Left lobe of liver (tissue), 2 donors: ENCODE data around the gene PAX9. TPM values are rescaled to one million over a fixed set of nuclear protein-coding genes. Genes with fewer than 3 reads are reported as not detected.
"Not testable (repeated sequence)": the region's sequence is repeated elsewhere in the genome, so short reads cannot be mapped to it uniquely, and the experiment has no call there.

ENCODE experiments used
- ATAC-seq: fragments of 200-7000 bp; cut with Tn5 transposase; one replicate; pipeline ENCODE4 v1.9.1; 2020; ENCODE audit warnings: mild to moderate bottlenecking, moderate library complexity
- DNase-seq: peaks from one replicate; pipeline ENCODE4 v3.0.0-alpha.2; 2020; ENCODE audit warnings: low spot score
- total RNA-seq: library from RNA; stranded (reverse); gene quantifications from one replicate; pipeline ENCODE4 v1.2.1, GENCODE V29; 2021
- donor health status: DM: no; HTN: no; CAD: no; lungs with moderate emphysema.
- donor health status: DM: no; HTN: yes; CAD: no.

PAX9 gene
- total RNA-seq, 1 donor from 2014 or later = not detected

GRCh38 chr14:36671149-36671548, 9.5 kb downstream of the PAX9 start:
- DNase-seq (no peak), ATAC-seq (no peak)

- ATAC-seq = no peak
- no peak for DNase-seq
These were observed 10.4 kb downstream of the PAX9 start for GRCh38 chr14:36672095-36672494.

- ATAC-seq = no peak
- DNase-seq = no peak
These were observed 13.0 kb downstream of the PAX9 start for GRCh38 chr14:36674659-36675058.

- DNase-seq (no peak), ATAC-seq (no peak)
These were observed 13.9 kb downstream of the PAX9 start for GRCh38 chr14:36675581-36675980.

- no peak for ATAC-seq
- DNase-seq = no peak
These were observed 14.6 kb downstream of the PAX9 start for GRCh38 chr14:36676236-36676635.

GRCh38 chr14:36682338-36682737, 20.7 kb downstream of the PAX9 start:
- no peak for DNase-seq
- no peak for ATAC-seq

- DNase-seq (no peak), ATAC-seq (no peak)
These were observed 21.5 kb downstream of the PAX9 start for GRCh38 chr14:36683083-36683724.

- no peak for DNase-seq
- no peak for ATAC-seq
These were observed 23.3 kb downstream of the PAX9 start for GRCh38 chr14:36684946-36685345.

GRCh38 chr14:36690311-36691040, 28.8 kb downstream of the PAX9 start:
- ATAC-seq = no peak

GRCh38 chr14:36699420-36699819, 37.8 kb downstream of the PAX9 start:
- not testable (repeated sequence) for DNase-seq, ATAC-seq

More at GRCh38 chr14:36690311-36691040, 28.8 kb downstream of the PAX9 start:
- DNase-seq = no peak

GRCh38 chr14:36700651-36701050, 39.0 kb downstream of the PAX9 start:
- DNase-seq (no peak), ATAC-seq (no peak)

GRCh38 chr14:36701132-36701531, 39.5 kb downstream of the PAX9 start:
- DNase-seq = no peak
- ATAC-seq = no peak

GRCh38 chr14:36702474-36702873, 40.8 kb downstream of the PAX9 start:
- no peak for ATAC-seq

GRCh38 chr14:36707570-36707969, 45.9 kb downstream of the PAX9 start:
- DNase-seq (no peak), ATAC-seq (no peak)

More at GRCh38 chr14:36702474-36702873, 40.8 kb downstream of the PAX9 start:
- no peak for DNase-seq

- ATAC-seq (no peak), DNase-seq (no peak)
These were observed 52.5 kb downstream of the PAX9 start for GRCh38 chr14:36713960-36714703.

GRCh38 chr14:36716614-36717184, 55.0 kb downstream of the PAX9 start:
- no peak for DNase-seq
- ATAC-seq = no peak

GRCh38 chr14:36717363-36717762, 55.7 kb downstream of the PAX9 start:
- DNase-seq (no peak), ATAC-seq (no peak)

GRCh38 chr14:36718216-36718615, 56.6 kb downstream of the PAX9 start:
- DNase-seq (no peak), ATAC-seq (no peak)

GRCh38 chr14:36719823-36720222, 58.2 kb downstream of the PAX9 start:
- ATAC-seq (no peak), DNase-seq (no peak)

- no peak for DNase-seq
- ATAC-seq = no peak
These were observed 59.0 kb downstream of the PAX9 start for GRCh38 chr14:36720657-36721056.

GRCh38 chr14:36721877-36722276, 60.2 kb downstream of the PAX9 start:
- DNase-seq = no peak
- ATAC-seq = no peak
